Spleen (tissue), 11 donors: ENCODE results near the gene VWCE. TPM values are rescaled to one million over a fixed set of nuclear protein-coding genes. Genes with fewer than 3 reads are reported as not detected.

Source experiments
- DNase-seq: peaks from one replicate; pipeline ENCODE4 v3.0.0-alpha.2; 2020
- H3K27ac ChIP-seq, 8 donors: fragments of 200-600 bp; sonication (generic) in 7 of 8; 1 replicate in 4 of 8; 2 replicates in 4 of 8; pipeline versions ENCODE4 v1.5.0 to v1.8.0; 2016 to 2021; ENCODE audit warnings: inconsistent platforms in 4 of 8, mild to moderate bottlenecking in 4 of 8, moderate library complexity in 1 of 8
- H3K27me3 ChIP-seq, 7 donors: fragments of 200-600 bp; sonication (generic) in 6 of 7; replicated peaks in 1 of 7; 1 replicate in 4 of 7; 2 replicates in 3 of 7; pipeline versions ENCODE4 v1.5.0 to v1.8.0; 2016 to 2021; ENCODE audit warnings: inconsistent platforms in 3 of 7, mild to moderate bottlenecking in 1 of 7
- H3K36me3 ChIP-seq, 6 donors: fragments of 200-600 bp; sonication (generic) in 5 of 6; 1 replicate in 4 of 6; 2 replicates in 2 of 6; pipeline versions ENCODE4 v1.5.0 to v1.8.0; 2016 to 2021; ENCODE audit warnings: inconsistent platforms in 2 of 6
- H3K4me1 ChIP-seq, 6 donors: fragments of 200-600 bp; sonication (generic) in 5 of 6; 1 replicate in 3 of 6; 2 replicates in 3 of 6; pipeline versions ENCODE4 v1.5.0 to v1.8.0; 2016 to 2021; ENCODE audit warnings: inconsistent platforms in 3 of 6
- H3K4me3 ChIP-seq, 8 donors: fragments of 200-600 bp; sonication (generic) in 7 of 8; 1 replicate in 4 of 8; 2 replicates in 4 of 8; pipeline versions ENCODE4 v1.5.0 to v1.8.0; 2016 to 2021; ENCODE audit warnings: inconsistent platforms in 4 of 8, mild to moderate bottlenecking in 4 of 8, moderate library complexity in 2 of 8
- H3K9me3 ChIP-seq, 8 donors: fragments of 200-600 bp; sonication (generic) in 7 of 8; 1 replicate in 4 of 8; 2 replicates in 4 of 8; pipeline versions ENCODE4 v1.5.0 to v1.8.0; 2016 to 2021; ENCODE audit warnings: inconsistent platforms in 4 of 8
- CTCF ChIP-seq, 11 experiments: fragments of 200-600 bp in 7 of 11; fragments of 450-650 bp in 4 of 11; sonication (generic) in 4 of 11; IDR thresholded peaks in 8 of 11; conservative IDR thresholded peaks in 3 of 11; 1 replicate in 7 of 11; 2 replicates in 4 of 11; pipeline versions ENCODE4 v1.4.0 to v1.8.0; 2016 to 2021; ENCODE audit warnings: antibody characterized with exemption in 11 of 11, inconsistent platforms in 4 of 11, mild to moderate bottlenecking in 1 of 11
- POLR2A ChIP-seq, 3 donors: fragments of 450-650 bp; IDR thresholded peaks; one replicate each; pipeline ENCODE4 v1.5.1; 2017; ENCODE audit warnings: antibody characterized with exemption in 3 of 3, mild to moderate bottlenecking in 1 of 3
- POLR2AphosphoS5 ChIP-seq, 3 donors: sonication (generic); formaldehyde crosslinking; IDR thresholded peaks; one replicate each; pipeline ENCODE4 v1.5.1; 2017; ENCODE audit warnings: antibody characterized with exemption in 3 of 3
- WGBS, 5 donors: extraction: QIAGEN DNeasy Blood & Tissue Kit in 3 of 5; methylation state at CpG; one replicate each; pipeline versions ENCODE4 v1.1.5 to v1.1.7; 2013 to 2018; 5-methylcytosine and 5-hydroxymethylcytosine counted together
- intact Hi-C: fragments of 100-400 bp; cut with DNase I; formaldehyde crosslinking; loops from one replicate; pipeline ENCODE4 v1.15.0; 2023; ENCODE audit warnings: low total_unique reads
- polyA plus RNA-seq, 3 donors: library from polyadenylated mRNA; stranded (reverse); fragments of 200-250 nt; gene quantifications; one replicate each; pipeline ENCODE4 v1.2.1, GENCODE V29; 2013
- total RNA-seq, 7 donors: library from RNA; depleted of rRNA in 3 of 7; stranded (reverse); fragments of >200 nt in 3 of 7; fragmentation: NEBNext Ultra II Directional in 4 of 7; extraction: Animal tissue kit (Norgen Biotek cat#: 25700) in 4 of 7; gene quantifications; one replicate each; pipeline versions ENCODE4 v1.1.0 to v1.2.1, GENCODE V29; 2016 to 2021
- donor health status: healthy with polysubstance abuse.
- donor health status: DM: no; HTN: no; CAD: no; lungs with moderate emphysema.
- donor health status: DM: no; HTN: no; CAD: no.
- donor health status: Bipolar disorder and iron deficiency.
- donor health status: healthy.
- donor health status: DM: no; HTN: no; CAD: no.
- donor health status: DM: yes; HTN: yes; CAD: no.

The VWCE gene
- total and polyA plus RNA-seq, 10 donors, result 0.23 to 3.2 (median 1.2) TPM

- H3K9me3 ChIP-seq, result no peaks in the 10 kb centered on the region
- TF ChIP-seq POLR2AphosphoS5 (IDR thresholded peaks at IDR 0.05) (no peak), POLR2A (IDR thresholded peaks at IDR 0.05) (no peak), CTCF (IDR thresholded peaks at IDR 0.05 in 8 of 11, conservative IDR thresholded peaks at IDR 0.05 in 3 of 11) (no peak)
- H3K36me3 ChIP-seq, result peaks cover 6 to 100% (median 99%) of the 10 kb centered on the region in 6 donors
- intact Hi-C loops, result no loop called here
- H3K4me1 ChIP-seq, result no peaks in the 10 kb centered on the region
- 94 to 98% (median 96%) methylated on average over 7 of the region's 7 CpGs for WGBS, 5 donors
- no peaks in the 10 kb centered on the region for H3K27me3 ChIP-seq
- H3K4me3 ChIP-seq, result no peak overlapping the region
- no peak overlapping the region for H3K27ac ChIP-seq
- DNase-seq, result no peak
These were observed 10.3 kb upstream of the VWCE start for GRCh38 chr11:61305417-61305816.

- H3K36me3 ChIP-seq, result peaks cover 6 to 100% (median 97%) of the 10 kb centered on the region in 6 donors
These were observed 8.6 kb upstream of the VWCE start for GRCh38 chr11:61303725-61304124.

GRCh38 chr11:61302550-61302949, 7.4 kb upstream of the VWCE start:
- Histone ChIP-seq H3K36me3 (peaks cover 6 to 100% (median 86%) of the 10 kb centered on the region in 6 donors), H3K9me3 (no peaks in the 10 kb centered on the region), H3K27me3 (no peaks in the 10 kb centered on the region), H3K4me3 (no peak overlapping the region), H3K27ac (no peak overlapping the region), H3K4me1 (peaks cover 0 to 11% (median 0%) of the 10 kb centered on the region in 6 donors)
- intact Hi-C loops, result no loop called here
- DNase-seq, result peak; percentile 50
- TF ChIP-seq CTCF (IDR thresholded peaks at IDR 0.05 in 8 of 11, conservative IDR thresholded peaks at IDR 0.05 in 3 of 11), result no peak
- TF ChIP-seq POLR2A (IDR thresholded peaks at IDR 0.05), result no peak
- peak in 1 of 3 donors; percentile 1 for TF ChIP-seq POLR2AphosphoS5 (IDR thresholded peaks at IDR 0.05)
- WGBS, 5 donors, result 91 to 97% (median 92%) methylated on average over 12 to 13 of the region's 13 CpGs

More at GRCh38 chr11:61303725-61304124, 8.6 kb upstream of the VWCE start:
- Histone ChIP-seq H3K27me3 (no peaks in the 10 kb centered on the region), H3K4me3 (no peak overlapping the region), H3K9me3 (no peaks in the 10 kb centered on the region), H3K27ac (no peak overlapping the region), H3K4me1 (no peaks in the 10 kb centered on the region)
- peak; percentile 11 for DNase-seq
- intact Hi-C loops, result no loop called here
- TF ChIP-seq CTCF (IDR thresholded peaks at IDR 0.05 in 8 of 11, conservative IDR thresholded peaks at IDR 0.05 in 3 of 11) (no peak), POLR2A (IDR thresholded peaks at IDR 0.05) (no peak), POLR2AphosphoS5 (IDR thresholded peaks at IDR 0.05) (no peak)
- WGBS, 5 donors, result 95 to 96% (median 96%) methylated on average over 9 of the region's 9 CpGs

- intact Hi-C loops, result no loop called here
- Histone ChIP-seq H3K4me1 (peaks cover 8 to 37% (median 20%) of the 10 kb centered on the region in 6 donors), H3K9me3 (no peaks in the 10 kb centered on the region), H3K27ac (no peak overlapping the region), H3K4me3 (no peak overlapping the region), H3K27me3 (peaks cover 0 to 23% (median 6%) of the 10 kb centered on the region in 7 donors), H3K36me3 (peaks cover 6 to 71% (median 49%) of the 10 kb centered on the region in 6 donors)
- TF ChIP-seq POLR2A (IDR thresholded peaks at IDR 0.05), result no peak
- no peak for TF ChIP-seq POLR2AphosphoS5 (IDR thresholded peaks at IDR 0.05)
- TF ChIP-seq CTCF (IDR thresholded peaks at IDR 0.05 in 8 of 11, conservative IDR thresholded peaks at IDR 0.05 in 3 of 11), result no peak
- peak; percentile 6 for DNase-seq
- WGBS, 5 donors, result 82 to 89% (median 85%) methylated on average over 4 of the region's 4 CpGs
These were observed 3.6 kb upstream of the VWCE start for GRCh38 chr11:61298663-61299244.
